HCT116 (cell line): Measurements from ENCODE around the gene SLC44A5. TPM values are rescaled to one million over a fixed set of nuclear protein-coding genes. Genes with fewer than 3 reads are reported as not detected.

Source experiments
- ATAC-seq: fragments of 200-7000 bp; cut with Tn5 transposase; 2 replicates; pipeline ENCODE4 v1.9.1; 2020; ENCODE audit warnings: mild to moderate bottlenecking, moderate library complexity
- BruUV-seq: library from RNA; stranded (reverse); fragments of 400-500 nt; replicated peaks from 2 replicates; lab custom pipeline; 2021; lab: Mats Ljungman, UMichigan
- CTCF ChIA-PET: fragments of 300-600 bp; sonication (Branson Sonifier 250); formaldehyde crosslinking; loops from one replicate; lab custom pipeline; 2021; ENCODE audit warnings: antibody characterized with exemption; lab: Charles Lee
- POLR2A ChIA-PET: fragments of 300-600, 350-600 bp; sonication (Branson Sonifier 250); formaldehyde crosslinking; loops from one replicate; lab custom pipeline; 2021; ENCODE audit warnings: antibody characterized with exemption; lab: Charles Lee
- RAD21 ChIA-PET, 2 experiments: fragments of 300-600 bp; sonication (Branson Sonifier 250); formaldehyde crosslinking; loops; one replicate each; lab custom pipeline; 2023; ENCODE audit warnings: low total read pairs in 2 of 2; ENCODE audit not compliant: uncharacterized antibody in 2 of 2, unreplicated experiment in 2 of 2, low non-redundant PET in 1 of 2; lab: Charles Lee
- DNase-seq: peaks from one replicate; pipeline ENCODE4 v3.0.0-alpha.2; 2010; ENCODE audit warnings: low read depth, low spot score
- H2AFZ ChIP-seq: fragments of 200-600 bp; shearing (Covaris generic), sonication (generic); 2 replicates; pipeline ENCODE4 v1.6.1; 2017; ENCODE audit warnings: low read depth, mixed run types, mixed read lengths, antibody characterized with exemption, low read length; ENCODE audit not compliant: poor library complexity, severe bottlenecking
- H3K27ac ChIP-seq: 2 replicates; pipeline ENCODE4 v1.5.1; 2012; ENCODE audit warnings: low read depth, low read length
- H3K27me3 ChIP-seq: fragments of 200-600 bp; sonication (generic); 2 replicates; pipeline ENCODE4 v1.6.1; 2016; ENCODE audit warnings: mixed run types, low read length, mixed read lengths; ENCODE audit not compliant: insufficient read depth
- H3K36me3 ChIP-seq, 2 experiments: fragments of 200-500 bp in 1 of 2; fragments of 200-600 bp in 1 of 2; sonication (Bioruptor generic) in 1 of 2; sonication (generic) in 1 of 2; 2 replicates each; pipeline versions ENCODE4 v1.5.1 to v1.6.1; 2014 to 2016; ENCODE audit warnings: low read length in 2 of 2, inconsistent platforms in 1 of 2, mixed read lengths in 1 of 2, mixed run types in 1 of 2; ENCODE audit not compliant: insufficient read depth in 2 of 2, control insufficient read depth in 1 of 2
- H3K4me1 ChIP-seq, 2 experiments: fragments of 200-600 bp in 1 of 2; sonication (generic) in 1 of 2; 2 replicates each; pipeline versions ENCODE4 v1.5.1 to v1.6.1; 2012 to 2017; ENCODE audit warnings: low read length in 2 of 2, inconsistent platforms in 1 of 2, mild to moderate bottlenecking in 1 of 2, mixed read lengths in 1 of 2, mixed run types in 1 of 2, moderate library complexity in 1 of 2; ENCODE audit not compliant: insufficient read depth in 2 of 2, control insufficient read depth in 1 of 2
- H3K4me2 ChIP-seq: fragments of 200-600 bp; sonication (generic); 2 replicates; pipeline ENCODE4 v1.6.1; 2017; ENCODE audit warnings: mixed run types, low read length, mixed read lengths
- H3K4me3 ChIP-seq, 2 experiments: fragments of 200-600 bp in 1 of 2; sonication (generic) in 1 of 2; replicated peaks in 1 of 2; 2 replicates each; pipeline ENCODE4 v1.5.1; 2011 to 2016; ENCODE audit warnings: low read length in 2 of 2, control low read depth in 1 of 2, low read depth in 1 of 2, mild to moderate bottlenecking in 1 of 2, mixed read lengths in 1 of 2, mixed run types in 1 of 2
- H3K79me2 ChIP-seq: fragments of 200-600 bp; sonication (generic); 2 replicates; pipeline ENCODE4 v1.6.1; 2017; ENCODE audit warnings: mild to moderate bottlenecking, mixed run types, low read length, moderate library complexity, mixed read lengths; ENCODE audit not compliant: insufficient read depth
- H3K9ac ChIP-seq: fragments of 200-600 bp; sonication (generic); 2 replicates; pipeline ENCODE4 v1.6.1; 2016; ENCODE audit warnings: low read length, mixed read lengths
- H3K9me2 ChIP-seq: fragments of 200-600 bp; sonication (generic), shearing (Covaris generic); 2 replicates; pipeline ENCODE4 v1.6.1; 2017; ENCODE audit warnings: mixed run types, mild to moderate bottlenecking, moderate library complexity; ENCODE audit not compliant: insufficient read depth
- H3K9me3 ChIP-seq, 2 experiments: fragments of 200-500 bp in 1 of 2; fragments of 200-600 bp in 1 of 2; sonication (Bioruptor generic) in 1 of 2; sonication (generic) in 1 of 2; 2 replicates each; pipeline ENCODE4 v1.6.1; 2014 to 2017; ENCODE audit warnings: low read length in 2 of 2, mixed read lengths in 2 of 2, inconsistent platforms in 1 of 2, low read depth in 1 of 2, mild to moderate bottlenecking in 1 of 2, mixed run types in 1 of 2, moderate library complexity in 1 of 2; ENCODE audit not compliant: control insufficient read depth in 1 of 2, insufficient read depth in 1 of 2
- H4K20me1 ChIP-seq: fragments of 200-600 bp; sonication (generic), shearing (Covaris generic); 2 replicates; pipeline ENCODE4 v1.6.1; 2017; ENCODE audit warnings: mixed run types, mild to moderate bottlenecking, moderate library complexity; ENCODE audit not compliant: insufficient read depth
- CBX3 ChIP-seq: IDR thresholded peaks from 2 replicates; pipeline ENCODE4 v1.6.1; 2012; ENCODE audit warnings: low read depth
- CEBPB ChIP-seq: IDR thresholded peaks from 2 replicates; pipeline ENCODE4 v1.6.1; 2012; ENCODE audit warnings: low read depth
- EZH2phosphoT487 ChIP-seq: fragments of 200-600 bp; IDR thresholded peaks from 2 replicates; pipeline ENCODE4 v1.6.1; 2018; ENCODE audit warnings: antibody characterized with exemption, borderline replicate concordance
- FOSL1 ChIP-seq: IDR thresholded peaks from 2 replicates; pipeline ENCODE4 v1.6.1; 2012; ENCODE audit warnings: low read depth
- JUND ChIP-seq: IDR thresholded peaks from 2 replicates; pipeline ENCODE4 v1.6.1; 2012
- MAX ChIP-seq: IDR thresholded peaks from 2 replicates; pipeline ENCODE4 v1.6.1; 2012
- POLR2A ChIP-seq: IDR thresholded peaks from 2 replicates; pipeline ENCODE4 v1.7.0; 2011; ENCODE audit warnings: borderline replicate concordance; ENCODE audit not compliant: insufficient read depth, insufficient read length; ENCODE audit errors: extremely low read depth
- POLR2AphosphoS5 ChIP-seq: IDR thresholded peaks from 2 replicates; pipeline ENCODE4 v1.6.1; 2011; ENCODE audit warnings: mild to moderate bottlenecking, low read depth, low read length, moderate library complexity
- RAD21 ChIP-seq: IDR thresholded peaks from 2 replicates; pipeline ENCODE4 v1.6.1; 2012; ENCODE audit warnings: low read depth, mild to moderate bottlenecking
- SIN3A ChIP-seq: IDR thresholded peaks from 2 replicates; pipeline ENCODE4 v1.6.1; 2012; ENCODE audit warnings: low read depth
- TCF7L2 ChIP-seq: IDR thresholded peaks from 2 replicates; pipeline ENCODE4 v1.7.0; 2011; ENCODE audit warnings: borderline replicate concordance, inconsistent platforms; ENCODE audit not compliant: insufficient read depth, insufficient read length; ENCODE audit errors: extremely low read depth
- ZFX ChIP-seq: fragments of 450-650 bp; IDR thresholded peaks from 2 replicates; pipeline ENCODE4 v1.6.1; 2017
- ZNF274 ChIP-seq: fragments of 200-500 bp; sonication (Bioruptor generic); IDR thresholded peaks from 2 replicates; pipeline ENCODE4 v1.6.1; 2014; ENCODE audit warnings: mild to moderate bottlenecking, low read depth, low read length, inconsistent platforms
- intact Hi-C: fragments of 100-400 bp; cut with micrococcal nuclease; formaldehyde crosslinking; loops from 2 replicates; pipeline ENCODE4 v1.10.0; 2022
- total RNA-seq: library from RNA; stranded (reverse); gene quantifications from one replicate; pipeline ENCODE4 v1.2.1, GENCODE V29; 2021; ENCODE audit not compliant: unreplicated experiment
- TF ChIP-seq, protein P1 (sequence below): IDR thresholded peaks from 2 replicates; pipeline ENCODE4 v1.6.1; 2011; ENCODE audit warnings: mild to moderate bottlenecking, low read length, moderate library complexity; ENCODE audit not compliant: insufficient replicate concordance; ENCODE audit errors: extremely low read depth
- TF ChIP-seq, protein P2 (sequence below): IDR thresholded peaks from 2 replicates; pipeline ENCODE4 v1.6.1; 2012

SLC44A5 gene
- total RNA-seq, 1 experiment from 2014 or later: 2.4 TPM

DNA sequence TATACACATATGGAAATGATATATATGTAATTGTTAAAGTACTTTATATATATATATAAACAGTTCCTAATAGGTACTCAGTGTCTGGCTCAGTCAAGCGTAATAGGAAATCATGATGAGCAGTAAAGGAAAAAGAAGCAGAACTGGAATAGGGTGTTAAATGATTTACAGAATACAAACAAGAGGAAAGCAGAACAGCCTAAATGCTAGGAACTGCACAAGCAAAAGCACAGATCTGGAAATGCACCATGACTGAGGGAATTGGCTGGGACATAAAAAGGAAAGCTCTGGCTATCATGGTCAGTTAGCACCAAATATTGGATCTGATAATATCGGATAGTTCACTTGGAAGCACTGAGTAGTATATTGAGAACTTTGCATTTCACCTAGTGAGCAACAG is 51.8 kb downstream of the SLC44A5 start:
- H3K27me3 ChIP-seq: no peaks in the 10 kb centered on the region
- no peak for TF ChIP-seq TCF7L2
- TF ChIP-seq RAD21: no peak
- TF ChIP-seq JUND: no peak
- no peak for TF ChIP-seq POLR2AphosphoS5
- TF ChIP-seq ZNF274: no peak
- TF ChIP-seq, protein P1, sequence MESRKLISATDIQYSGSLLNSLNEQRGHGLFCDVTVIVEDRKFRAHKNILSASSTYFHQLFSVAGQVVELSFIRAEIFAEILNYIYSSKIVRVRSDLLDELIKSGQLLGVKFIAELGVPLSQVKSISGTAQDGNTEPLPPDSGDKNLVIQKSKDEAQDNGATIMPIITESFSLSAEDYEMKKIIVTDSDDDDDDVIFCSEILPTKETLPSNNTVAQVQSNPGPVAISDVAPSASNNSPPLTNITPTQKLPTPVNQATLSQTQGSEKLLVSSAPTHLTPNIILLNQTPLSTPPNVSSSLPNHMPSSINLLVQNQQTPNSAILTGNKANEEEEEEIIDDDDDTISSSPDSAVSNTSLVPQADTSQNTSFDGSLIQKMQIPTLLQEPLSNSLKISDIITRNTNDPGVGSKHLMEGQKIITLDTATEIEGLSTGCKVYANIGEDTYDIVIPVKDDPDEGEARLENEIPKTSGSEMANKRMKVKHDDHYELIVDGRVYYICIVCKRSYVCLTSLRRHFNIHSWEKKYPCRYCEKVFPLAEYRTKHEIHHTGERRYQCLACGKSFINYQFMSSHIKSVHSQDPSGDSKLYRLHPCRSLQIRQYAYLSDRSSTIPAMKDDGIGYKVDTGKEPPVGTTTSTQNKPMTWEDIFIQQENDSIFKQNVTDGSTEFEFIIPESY: no peak
- TF ChIP-seq SIN3A: no peak
- TF ChIP-seq CEBPB: no peak
- no peak for TF ChIP-seq ZFX
- TF ChIP-seq CBX3: no peak
- no peak for TF ChIP-seq POLR2A
- TF ChIP-seq EZH2phosphoT487: no peak
- TF ChIP-seq, protein P2, sequence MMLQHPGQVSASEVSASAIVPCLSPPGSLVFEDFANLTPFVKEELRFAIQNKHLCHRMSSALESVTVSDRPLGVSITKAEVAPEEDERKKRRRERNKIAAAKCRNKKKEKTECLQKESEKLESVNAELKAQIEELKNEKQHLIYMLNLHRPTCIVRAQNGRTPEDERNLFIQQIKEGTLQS: no peak
- no peak for TF ChIP-seq FOSL1
- no peak for TF ChIP-seq MAX
- no peak overlapping the region for H3K4me3 ChIP-seq
- H3K4me2 ChIP-seq: no peak overlapping the region
- intact Hi-C loops: no loop called here
- no peak overlapping the region for H3K27ac ChIP-seq
- H3K9ac ChIP-seq: no peak overlapping the region
- BruUV-seq: no TSS peak
- POLR2A ChIA-PET: no interaction called here
- CTCF ChIA-PET: no interaction called here
- no peaks in the 10 kb centered on the region for H3K36me3 ChIP-seq
- RAD21 ChIA-PET: no interaction called here
- no peaks in the 10 kb centered on the region for H3K79me2 ChIP-seq
- no peaks in the 10 kb centered on the region for H3K9me3 ChIP-seq
- DNase-seq (no peak), ATAC-seq (no peak)
- H2AFZ ChIP-seq: no peak overlapping the region
- H3K4me1 ChIP-seq: no peaks in the 10 kb centered on the region
- no peaks in the 10 kb centered on the region for H3K9me2 ChIP-seq
- H4K20me1 ChIP-seq: no peaks in the 10 kb centered on the region
